NCI-H345 (cell line): ENCODE data around the gene MCEE.
"Not testable (repeated sequence)": the region's sequence is repeated elsewhere in the genome, so short reads cannot be mapped to it uniquely, and the experiment has no call there.

Experiments
- DNase-seq: peaks from one replicate; lab custom pipeline; 2025; lab: John Stamatoyannopoulos, UW

The MCEE gene

DNA sequence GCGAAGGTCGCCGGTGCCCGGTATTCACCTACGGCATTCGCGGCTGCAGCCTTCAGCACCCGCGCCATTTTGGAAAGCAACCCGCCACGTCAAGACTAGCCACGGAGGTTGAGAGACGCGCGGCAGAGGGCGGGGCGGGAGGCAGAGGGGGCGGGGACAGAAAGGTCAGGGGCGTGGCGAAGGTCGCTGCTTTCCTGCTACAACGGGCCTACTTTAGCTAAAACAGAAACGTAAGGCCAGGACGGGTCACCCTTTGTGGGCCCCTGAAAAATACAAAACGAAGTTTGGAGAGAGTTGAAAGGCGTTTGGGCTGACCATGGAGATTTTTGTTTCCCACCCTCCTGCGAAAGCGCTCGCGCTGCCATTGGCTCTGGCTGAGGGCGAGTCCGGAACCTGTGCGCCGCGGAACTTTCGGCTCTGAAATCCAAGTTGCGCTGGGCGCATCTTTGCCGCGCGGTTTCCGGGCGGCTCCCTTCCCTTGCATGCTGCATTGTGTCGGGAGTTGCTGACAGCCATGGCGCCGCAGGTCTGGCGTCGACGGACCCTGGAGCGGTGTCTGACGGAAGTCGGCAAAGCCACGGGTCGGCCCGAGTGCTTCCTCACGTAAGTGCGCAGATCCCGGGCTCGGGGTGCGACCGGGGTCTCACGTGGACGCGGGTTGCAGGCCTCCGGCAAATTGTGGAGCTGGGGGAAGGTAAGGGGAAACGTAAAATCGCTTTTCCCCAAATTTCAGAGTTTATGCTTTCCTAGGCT, at the start of gene MCEE, which contains the start of gene MPHOSPH10:
MCEE (minus strand) TSS at position 78 of the 753 bp plus-strand sequence; CDS start at position 68, 10 bp downstream.
MPHOSPH10 (plus strand) TSS at position 483 of the 753 bp plus-strand sequence; CDS start at position 515, 32 bp downstream.
- peak; percentile 92 for DNase-seq

GRCh38 chr2:71178836-71179235, 48.8 kb upstream of the MCEE start:
- DNase-seq: peak; percentile 46

DNA sequence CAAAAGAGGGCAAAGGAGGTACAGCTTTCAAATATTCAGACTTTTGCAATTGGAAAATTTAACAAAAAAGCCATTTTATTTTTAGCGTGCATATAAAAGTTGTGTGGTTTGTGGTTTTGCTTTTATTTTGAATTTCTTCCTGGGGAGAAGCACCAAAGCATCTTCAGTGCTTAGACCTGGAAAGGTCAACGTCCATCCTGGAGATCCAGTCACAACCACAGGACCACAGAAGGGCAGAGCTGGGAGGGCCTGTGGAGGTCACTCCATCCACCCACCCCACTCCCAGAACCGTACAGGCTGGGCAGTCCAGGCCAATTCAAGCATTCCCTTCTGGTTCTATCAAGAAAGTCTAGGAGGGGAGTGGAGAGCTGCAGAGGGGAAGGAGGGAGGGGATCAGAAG, 44.2 kb upstream of the MCEE start:
- DNase-seq: no peak

- DNase-seq: no peak
These were observed 43.1 kb upstream of the MCEE start for GRCh38 chr2:71173096-71173495.

DNA sequence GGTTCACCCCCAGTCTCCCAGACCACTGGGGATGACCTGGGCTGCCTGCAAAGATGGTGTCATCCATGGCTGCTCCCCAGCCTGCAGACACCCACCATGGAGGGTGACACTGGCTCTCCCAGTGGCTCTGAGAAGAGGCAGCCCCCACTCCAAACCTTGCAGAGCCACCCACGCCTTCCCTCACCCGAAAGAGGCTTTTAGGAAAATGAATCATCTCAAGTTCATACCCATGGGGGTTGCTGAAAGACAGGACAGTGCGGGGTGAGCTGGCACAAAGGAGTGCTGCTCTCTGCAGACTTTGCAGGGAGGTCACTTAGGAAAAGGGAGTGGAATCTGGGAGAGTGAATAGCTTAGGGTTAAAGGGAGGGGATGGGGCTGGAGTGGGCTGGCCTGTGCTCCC, 36.8 kb upstream of the MCEE start:
- DNase-seq: no peak

DNA sequence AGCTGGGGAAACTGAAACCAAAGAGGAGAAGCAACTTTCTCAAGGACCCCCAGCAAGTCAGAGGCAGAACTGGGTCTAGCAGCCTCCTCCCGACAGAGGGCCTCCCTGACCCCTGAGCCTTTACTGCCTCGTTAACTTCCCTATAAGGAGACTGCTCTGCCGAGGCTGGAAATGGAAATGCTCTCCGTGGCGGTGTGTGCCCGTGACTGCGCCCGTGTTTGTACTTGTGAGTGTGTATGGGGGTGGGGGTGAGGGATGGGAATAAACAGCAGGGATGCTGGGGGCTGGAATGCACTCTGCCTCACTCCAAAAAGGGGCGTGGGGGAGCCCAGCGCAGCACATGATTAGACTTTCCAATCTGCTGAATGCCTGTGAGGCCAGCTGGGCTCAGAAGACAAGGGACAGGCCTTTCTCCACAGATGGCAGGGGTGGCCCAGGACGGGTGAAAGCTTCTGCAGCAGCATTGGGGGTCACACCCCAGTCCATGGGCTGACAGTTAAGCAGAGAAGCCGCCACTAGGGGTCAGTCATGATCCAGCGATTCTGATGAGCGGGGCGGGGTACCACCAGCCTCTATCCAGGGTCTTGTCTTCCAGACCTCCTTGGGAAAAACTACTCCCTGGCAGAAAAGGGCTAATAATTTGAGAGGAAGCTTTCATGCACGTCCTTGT, 27.2 kb upstream of the MCEE start:
- peak; percentile 53 for DNase-seq

- DNase-seq: peak; percentile 76
These were observed 26.5 kb upstream of the MCEE start for GRCh38 chr2:71156573-71156972.

GRCh38 chr2:71155846-71156245, 25.8 kb upstream of the MCEE start:
- no peak for DNase-seq

DNA sequence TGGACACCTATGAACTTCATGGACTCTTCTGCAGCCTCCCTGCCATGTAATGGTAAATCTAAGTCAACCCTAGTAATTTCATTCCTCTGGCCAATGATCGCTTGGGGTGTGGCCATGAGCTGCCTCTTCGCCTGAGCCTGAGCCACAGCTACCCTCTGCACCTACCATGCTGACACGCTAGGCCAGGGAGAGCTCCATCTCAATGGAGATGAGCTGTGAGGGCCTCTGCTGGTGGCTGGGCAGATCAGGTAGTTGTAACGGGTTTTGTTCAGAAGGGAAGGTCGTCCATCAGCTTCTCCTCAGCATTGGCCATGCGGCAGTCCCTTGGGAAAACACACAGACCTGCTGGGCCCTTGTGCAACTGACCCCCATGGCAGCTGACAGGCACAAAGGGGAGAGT, 24.8 kb upstream of the MCEE start:
- no peak for DNase-seq

GRCh38 chr2:71154279-71154678, 24.2 kb upstream of the MCEE start:
- DNase-seq: no peak

GRCh38 chr2:71153585-71154224, 23.7 kb upstream of the MCEE start:
- DNase-seq: no peak

DNA sequence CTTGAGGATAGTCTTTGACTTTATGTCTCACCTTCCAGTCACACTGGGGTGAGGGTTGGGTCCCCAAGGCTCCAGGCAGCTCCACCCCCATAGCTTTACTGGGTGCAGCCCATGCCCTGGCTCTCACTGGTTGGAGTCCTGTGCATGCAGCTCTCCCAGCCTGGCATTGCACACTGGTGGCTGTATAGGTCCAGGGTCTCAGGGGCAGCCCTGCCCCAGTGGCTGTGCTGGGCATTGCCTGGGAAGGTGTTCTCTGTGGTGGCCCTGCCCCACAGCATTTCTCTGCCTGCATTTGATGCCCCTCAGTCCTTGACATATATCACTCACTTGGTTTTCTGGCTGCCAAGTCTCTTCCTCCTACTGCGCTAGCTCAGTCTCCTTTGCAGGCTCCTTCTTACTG, 21.6 kb upstream of the MCEE start:
- no peak for DNase-seq

GRCh38 chr2:71150082-71150816, 20.2 kb upstream of the MCEE start:
- DNase-seq: no peak

DNA sequence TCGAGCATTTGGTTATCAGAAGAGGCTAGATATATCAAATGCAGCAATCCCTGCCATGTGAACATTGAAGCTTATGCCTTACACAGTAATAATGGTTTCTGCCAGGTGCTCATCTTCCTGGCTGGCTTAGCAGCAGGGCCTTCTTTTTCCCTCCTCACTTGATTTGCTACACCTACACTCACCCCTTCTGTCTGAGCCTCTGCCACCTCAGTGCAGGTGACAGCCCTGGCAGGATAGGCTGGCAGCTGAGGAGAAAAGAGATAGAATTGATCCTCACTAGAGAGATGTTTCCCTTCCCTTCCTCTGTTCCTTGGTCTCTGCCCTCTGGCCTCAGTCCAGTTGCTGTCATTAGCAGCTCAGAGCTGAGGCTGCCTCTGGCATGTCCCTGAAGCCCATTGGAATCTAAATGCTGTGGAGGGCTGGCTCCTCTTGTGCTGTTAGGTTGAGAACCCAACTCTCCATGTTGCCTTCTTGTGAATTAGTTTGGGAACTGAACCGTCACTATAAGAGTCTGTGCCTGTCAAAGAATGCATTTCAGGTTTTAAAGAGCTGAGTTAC, 18.6 kb upstream of the MCEE start:
- DNase-seq: no peak

- DNase-seq: no peak
These were observed 13.8 kb upstream of the MCEE start for GRCh38 chr2:71143782-71144181.

DNA sequence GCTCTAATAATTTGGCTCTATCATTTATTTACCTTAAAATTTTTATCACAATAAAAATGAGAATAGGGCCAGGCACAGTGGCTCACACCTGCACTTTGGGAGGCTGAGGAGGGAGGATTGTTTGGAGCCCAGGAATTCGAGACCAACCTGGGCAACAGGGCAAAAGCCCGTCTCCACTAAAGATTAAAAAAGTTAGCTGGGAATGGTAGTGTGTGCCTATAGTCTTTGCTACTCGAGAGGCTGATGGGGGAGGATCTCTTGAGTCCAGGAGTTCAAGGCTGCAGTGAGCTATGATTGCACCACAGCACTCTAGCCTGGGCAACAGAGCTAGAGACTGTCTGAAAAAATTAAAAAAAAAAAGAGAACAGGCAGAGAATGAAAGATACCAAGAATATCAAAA, 6.1 kb upstream of the MCEE start:
- no peak for DNase-seq

- DNase-seq: no peak
These were observed 3.6 kb upstream of the MCEE start for GRCh38 chr2:71133603-71134002.

GRCh38 chr2:71131387-71132166, 1.5 kb upstream of the MCEE start:
- not testable (repeated sequence) for DNase-seq

GRCh38 chr2:71130905-71131244, 846 bp upstream of the MCEE start:
- DNase-seq: peak; percentile 32

DNA sequence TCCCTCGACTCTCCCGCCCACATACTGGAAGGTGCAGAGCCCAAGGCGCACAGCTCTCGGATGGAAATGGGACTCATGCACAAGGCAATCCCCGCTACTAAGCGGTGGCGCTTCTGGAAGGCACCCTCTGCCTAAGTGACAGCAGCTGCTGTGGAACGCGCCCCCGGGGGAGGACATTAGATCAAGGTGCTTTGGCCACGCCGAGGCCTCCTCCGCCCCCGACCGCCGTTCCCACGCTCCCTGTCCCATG, 202 bp downstream of the MCEE start:
- DNase-seq: peak; percentile 71

- no peak for DNase-seq
These were observed 721 bp downstream of the MCEE start for GRCh38 chr2:71129114-71129901.
